IMR-90 (cell line): Measurements from ENCODE around the gene HOXA10. TPM values are rescaled to one million over a fixed set of nuclear protein-coding genes. Genes with fewer than 3 reads are reported as not detected.

Experiments
- ATAC-seq: fragments of 200-7000 bp; cut with Tn5 transposase; 2 replicates; pipeline ENCODE4 v1.9.1; 2020; ENCODE audit warnings: low read depth, mild to moderate bottlenecking, moderate library complexity
- BruUV-seq: library from RNA; stranded (reverse); fragments of 400-500 nt; replicated peaks from 2 replicates; lab custom pipeline; 2021; lab: Mats Ljungman, UMichigan
- CTCF ChIA-PET: fragments of 300-600 bp; formaldehyde crosslinking; extraction: SDS; loops from one replicate; lab custom pipeline; 2021; ENCODE audit warnings: antibody characterized with exemption; lab: Yijun Ruan, JAX
- POLR2A ChIA-PET: fragments of 300-600 bp; sonication (Branson Sonifier 250); formaldehyde crosslinking; loops from one replicate; lab custom pipeline; 2022; ENCODE audit warnings: antibody characterized with exemption; ENCODE audit not compliant: unreplicated experiment; lab: Charles Lee
- DNase-seq: peaks from one replicate; pipeline ENCODE4 v3.0.0; 2013
- H2AFZ ChIP-seq: replicated peaks from 2 replicates; pipeline ENCODE3; 2013; ENCODE audit warnings: low read length, mild to moderate bottlenecking; ENCODE audit not compliant: poor library complexity
- H2AK5ac ChIP-seq: 2 replicates; pipeline ENCODE4 v1.6.1; 2013; ENCODE audit warnings: low read depth, low read length, inconsistent platforms
- H2AK9ac ChIP-seq: replicated peaks from 2 replicates; pipeline ENCODE3; 2013; ENCODE audit warnings: mild to moderate bottlenecking, low read depth, low read length, moderate library complexity; ENCODE audit not compliant: poor library complexity
- H2BK120ac ChIP-seq: 2 replicates; pipeline ENCODE4 v1.6.1; 2013; ENCODE audit warnings: low read depth, low read length, inconsistent platforms
- H2BK15ac ChIP-seq: 3 replicates; pipeline ENCODE4 v1.6.1; 2013; ENCODE audit warnings: low read depth, low read length, inconsistent platforms
- H2BK20ac ChIP-seq: 2 replicates; pipeline ENCODE4 v1.6.1; 2013; ENCODE audit warnings: low read depth, mild to moderate bottlenecking, inconsistent platforms, low read length, moderate library complexity
- H2BK5ac ChIP-seq: 2 replicates; pipeline ENCODE4 v1.6.1; 2013; ENCODE audit warnings: mild to moderate bottlenecking, low read depth, low read length, inconsistent platforms; ENCODE audit not compliant: poor library complexity, severe bottlenecking
- H3K14ac ChIP-seq: replicated peaks from 2 replicates; pipeline ENCODE4 v1.6.1; 2013; ENCODE audit warnings: low read depth, low read length, inconsistent platforms
- H3K18ac ChIP-seq: 2 replicates; pipeline ENCODE4 v1.6.1; 2013; ENCODE audit warnings: low read depth, low read length, control low read depth
- H3K23ac ChIP-seq: 2 replicates; pipeline ENCODE4 v1.6.1; 2013; ENCODE audit warnings: low read depth, low read length, inconsistent platforms
- H3K27ac ChIP-seq: 2 replicates; pipeline ENCODE4 v1.5.1; 2013; ENCODE audit warnings: mild to moderate bottlenecking, control low read depth, low read length; ENCODE audit not compliant: insufficient read depth
- H3K27me3 ChIP-seq: 2 replicates; pipeline ENCODE4 v1.6.1; 2013; ENCODE audit warnings: low read length; ENCODE audit not compliant: control insufficient read depth, insufficient read depth
- H3K36me3 ChIP-seq: 2 replicates; pipeline ENCODE4 v1.6.1; 2013; ENCODE audit warnings: low read length, mixed read lengths; ENCODE audit not compliant: control insufficient read depth, insufficient read depth
- H3K4ac ChIP-seq: 2 replicates; pipeline ENCODE4 v1.6.1; 2013; ENCODE audit warnings: low read depth, low read length, inconsistent platforms
- H3K4me1 ChIP-seq: 2 replicates; pipeline ENCODE4 v1.6.1; 2013; ENCODE audit warnings: low read length, mixed read lengths; ENCODE audit not compliant: control insufficient read depth, insufficient read depth
- H3K4me2 ChIP-seq: 2 replicates; pipeline ENCODE4 v1.6.1; 2013; ENCODE audit warnings: low read depth, mild to moderate bottlenecking, control low read depth, low read length, moderate library complexity
- H3K4me3 ChIP-seq: 2 replicates; pipeline ENCODE4 v1.5.1; 2013; ENCODE audit warnings: low read depth, mild to moderate bottlenecking, control low read depth, low read length, moderate library complexity; ENCODE audit not compliant: insufficient read depth
- H3K56ac ChIP-seq: 2 replicates; pipeline ENCODE4 v1.6.1; 2013; ENCODE audit warnings: low read length, inconsistent platforms; ENCODE audit not compliant: insufficient read depth; ENCODE audit errors: extremely low read depth
- H3K79me1 ChIP-seq, 2 experiments: 2 replicates each; pipeline ENCODE4 v1.6.1; 2013; ENCODE audit warnings: low read length in 2 of 2, inconsistent platforms in 1 of 2, low read depth in 1 of 2
- H3K9ac ChIP-seq: 2 replicates; pipeline ENCODE4 v1.6.1; 2013; ENCODE audit warnings: low read depth, low read length, control low read depth
- H3K9me1 ChIP-seq: 2 replicates; pipeline ENCODE4 v1.6.1; 2013; ENCODE audit warnings: low read length, inconsistent platforms; ENCODE audit not compliant: insufficient read depth
- H3K9me3 ChIP-seq: 2 replicates; pipeline ENCODE4 v1.6.1; 2013; ENCODE audit warnings: low read length; ENCODE audit not compliant: control insufficient read depth, insufficient read depth
- H4K20me1 ChIP-seq: 2 replicates; pipeline ENCODE4 v1.6.1; 2013; ENCODE audit warnings: low read length, inconsistent platforms; ENCODE audit not compliant: insufficient read depth
- H4K5ac ChIP-seq: 2 replicates; pipeline ENCODE4 v1.6.1; 2013; ENCODE audit warnings: mild to moderate bottlenecking, low read depth, low read length, control low read depth
- H4K8ac ChIP-seq, 2 experiments: 2 replicates each; pipeline ENCODE4 v1.6.1; 2013; ENCODE audit warnings: low read depth in 2 of 2, low read length in 2 of 2, control low read depth in 1 of 2, inconsistent platforms in 1 of 2
- H4K91ac ChIP-seq: 2 replicates; pipeline ENCODE4 v1.6.1; 2013; ENCODE audit warnings: low read depth, low read length, inconsistent platforms; ENCODE audit not compliant: insufficient read depth
- BHLHE40 ChIP-seq: fragments of 150-350 bp; IDR thresholded peaks from 2 replicates; pipeline ENCODE4 v1.6.1; 2016; ENCODE audit warnings: mild to moderate bottlenecking, low read depth, low read length
- CEBPB ChIP-seq: IDR thresholded peaks from 2 replicates; pipeline ENCODE4 v1.6.1; 2012; ENCODE audit warnings: low read depth, low read length, improper control_type of control experiment
- CHD1 ChIP-seq: IDR thresholded peaks from 2 replicates; pipeline ENCODE4 v1.6.1; 2012; ENCODE audit warnings: low read depth, low read length, improper control_type of control experiment
- CTCF ChIP-seq: conservative IDR thresholded peaks from 2 replicates; pipeline ENCODE4 v1.5.1; 2012; ENCODE audit warnings: mild to moderate bottlenecking, low read depth, low read length, improper control_type of control experiment
- FOS ChIP-seq: fragments of 150-350 bp; IDR thresholded peaks from 2 replicates; pipeline ENCODE4 v1.6.1; 2016; ENCODE audit warnings: low read depth, low read length
- MAFK ChIP-seq: IDR thresholded peaks from 2 replicates; pipeline ENCODE4 v1.6.1; 2012; ENCODE audit warnings: low read depth, low read length, improper control_type of control experiment
- MXI1 ChIP-seq: IDR thresholded peaks from 2 replicates; pipeline ENCODE4 v1.6.1; 2012; ENCODE audit warnings: low read depth, mild to moderate bottlenecking, low read length, moderate library complexity, borderline replicate concordance
- RCOR1 ChIP-seq: IDR thresholded peaks from 2 replicates; pipeline ENCODE4 v1.6.1; 2012; ENCODE audit warnings: mild to moderate bottlenecking, low read length, improper control_type of control experiment; ENCODE audit not compliant: insufficient replicate concordance
- SMC3 ChIP-seq: fragments of 150-350 bp; IDR thresholded peaks from 2 replicates; pipeline ENCODE4 v1.6.1; 2016; ENCODE audit warnings: low read depth, mild to moderate bottlenecking, antibody characterized with exemption, low read length, moderate library complexity
- WGBS, 2 experiments: methylation state at CpG; one replicate each; pipeline versions ENCODE4 v1.1.5 to v1.1.7; 2013; ENCODE audit warnings: missing lambda C conversion rate in 2 of 2; ENCODE audit not compliant: insufficient read length in 1 of 2; ENCODE audit errors: extremely low coverage in 2 of 2; 5-methylcytosine and 5-hydroxymethylcytosine counted together
- dilution Hi-C: fragments of 300-500 bp; cut with HindIII; formaldehyde crosslinking; loops from one replicate; pipeline ENCODE4 v1.14.3; 2018; ENCODE audit warnings: low sequenced_read_pairs; ENCODE audit not compliant: unreplicated experiment
- in situ Hi-C: fragments of 300-500 bp; cut with MboI; formaldehyde crosslinking; loops from 3 replicates; pipeline ENCODE4 v1.14.3; 2019; ENCODE audit warnings: low sequenced_read_pairs, inconsistent platforms, mixed read lengths
- intact Hi-C: fragments of 100-400 bp; cut with micrococcal nuclease; formaldehyde crosslinking; loops from 2 replicates; pipeline ENCODE4 v1.10.0; 2022
- polyA plus RNA-seq, 3 experiments: library from polyadenylated mRNA; depleted of rRNA; stranded (reverse); fragments of >200 nt; gene quantifications; 2 replicates each; pipeline ENCODE4 v1.2.3, GENCODE V29; 2012; ENCODE audit warnings: low replicate concordance in 1 of 3
- total RNA-seq: library from RNA; depleted of rRNA; stranded (reverse); fragments of >200 nt; gene quantifications from 2 replicates; pipeline ENCODE4 v1.2.3, GENCODE V29; 2012
- TF ChIP-seq, protein P1 (sequence below): fragments of 150-350 bp; IDR thresholded peaks from 2 replicates; pipeline ENCODE4 v1.6.1; 2017; ENCODE audit warnings: mild to moderate bottlenecking, antibody characterized with exemption, low read length, low read depth

Gene HOXA10
- total and polyA plus RNA-seq, 2 of the 4 experiments (the other 2 are of a cell fraction): 0.10 to 0.18 TPM

DNA sequence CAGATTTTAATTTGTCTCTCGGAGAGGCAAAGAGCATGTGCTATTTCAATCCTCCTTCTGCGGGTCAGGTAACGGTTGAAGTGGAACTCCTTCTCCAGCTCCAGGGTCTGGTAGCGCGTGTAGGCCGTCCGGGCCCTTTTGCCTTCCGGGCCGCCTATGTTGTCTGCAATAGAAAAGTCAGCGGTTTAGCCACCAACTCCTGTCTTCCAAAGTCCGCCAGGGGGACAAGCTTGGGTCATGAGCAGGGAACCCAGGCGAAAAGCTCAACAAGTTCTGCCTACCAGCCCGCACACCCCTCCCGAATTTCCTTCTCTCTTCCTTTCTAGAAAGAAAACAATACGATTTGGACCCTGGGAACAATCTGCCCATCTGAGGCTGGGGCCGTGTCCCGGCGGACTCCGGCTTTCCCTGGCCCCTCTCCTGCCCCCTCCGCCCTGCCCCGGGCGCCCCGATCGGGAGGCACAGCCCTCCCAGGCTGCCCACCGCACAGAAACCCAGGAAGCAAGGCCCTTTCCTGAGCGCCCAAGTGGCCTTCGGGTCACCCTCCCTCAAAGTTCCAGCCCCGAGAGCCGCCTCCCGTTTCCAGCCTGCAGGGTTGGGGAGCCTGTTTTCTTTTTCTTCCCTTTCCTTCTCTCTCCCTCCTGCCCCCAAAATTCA, 32.1 kb downstream of the HOXA10 start (continued):
- TF ChIP-seq MXI1 (no peak), CEBPB (no peak), FOS (no peak)

DNA sequence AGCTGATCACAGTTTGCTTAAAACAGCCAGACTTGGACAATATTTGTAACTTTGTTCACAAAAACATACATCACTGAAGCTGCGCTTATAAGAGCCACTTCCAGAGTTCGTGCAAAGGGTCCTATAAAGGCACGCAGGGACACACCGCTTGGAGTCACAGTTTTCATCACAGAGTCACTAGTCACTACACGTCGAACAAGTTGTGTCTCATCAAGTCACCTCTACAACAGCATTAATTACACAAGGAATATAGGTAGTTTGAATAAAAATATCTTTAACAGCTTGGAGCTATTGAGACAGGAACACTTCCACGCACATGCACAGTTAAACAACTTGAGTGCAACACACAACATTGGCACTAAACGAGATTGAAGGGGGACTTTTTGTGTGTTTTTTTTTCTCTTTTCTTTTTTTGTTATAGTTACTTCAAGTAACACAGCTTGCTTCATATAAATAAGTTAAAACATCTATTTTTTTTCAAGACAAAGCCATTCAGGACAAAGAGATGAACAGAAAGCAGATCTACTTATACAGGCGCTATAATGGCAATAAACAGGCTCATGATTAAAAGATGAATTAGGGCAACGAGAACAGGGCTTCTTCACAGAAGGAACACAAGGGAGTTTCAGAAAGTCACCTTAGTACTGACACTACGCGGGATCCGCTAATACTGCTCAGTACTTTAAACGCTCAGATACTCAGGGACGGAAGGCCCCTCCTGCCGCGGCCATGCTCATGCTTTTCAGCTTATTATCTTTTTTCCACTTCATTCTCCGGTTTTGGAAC, 32.8 kb downstream of the HOXA10 start:
- DNase-seq (no peak), ATAC-seq (no peak)
- Histone ChIP-seq H4K91ac (peak overlapping the region; percentile 85), H2BK20ac (peak overlapping the region; percentile 9; the same call in 1 of the 2 replicates), H2BK120ac (peak overlapping the region; percentile 81), H4K8ac (peak overlapping the region; percentile 87), H3K18ac (peak overlapping the region; percentile 90), H2AFZ (peak overlapping the region; percentile 90), H4K20me1 (no peaks in the 10 kb centered on the region), H3K27me3 (no peaks in the 10 kb centered on the region), H2BK15ac (peak overlapping the region; percentile 12; the same call in 2 of the 3 replicates), H2AK9ac (peak overlapping the region; percentile 82), H3K9me1 (no peaks in the 10 kb centered on the region), H3K56ac (peak overlapping the region; percentile 92), H3K14ac (peak overlapping the region; percentile 95), H3K4ac (peak overlapping the region; percentile 80), H3K4me2 (peak overlapping the region; percentile 94), H3K23ac (peak overlapping the region; percentile 99), H3K27ac (peak overlapping the region; percentile 93), H3K4me1 (peaks cover 13% of the 10 kb centered on the region), H4K5ac (peak overlapping the region; percentile 94), H3K79me1 (peaks cover 4 to 36% of the 10 kb centered on the region in 2 experiments; a peak in 3 of 4 replicates), H2BK5ac (peak overlapping the region; percentile 89), H3K36me3 (peaks cover 9% of the 10 kb centered on the region), H2AK5ac (peak overlapping the region; percentile 62; the same call in 1 of the 2 replicates), H3K9me3 (no peaks in the 10 kb centered on the region), H3K9ac (peak overlapping the region; percentile 89), H3K4me3 (peak overlapping the region; percentile 93)
- POLR2A ChIA-PET: interaction anchor here (0.6 to 0.9 kb wide), 5 partner anchors 10 to 356 kb away, joined by 3 to 11 read pairs (median 5); no protein-coding TSS in a partner anchor
- CTCF ChIA-PET: interaction anchor here (0.6 to 2.0 kb wide), 11 partner anchors 9 to 772 kb away, joined by 3 to 9 read pairs (median 4); partner anchors contain the start of gene HOXA4
- in situ Hi-C loops: loop anchor here (5.0 to 10.0 kb wide), 3 partner anchors 39 to 947 kb away; partner anchors contain the start of gene HOXA2
- intact Hi-C loops: loop anchor here (5.0 kb wide), 1 partner anchor 1249 kb away; no protein-coding TSS in a partner anchor
- WGBS, 2 experiments: 0% methylated on average over 3 of the region's 18 CpGs; no CpG with 5 or more reads in 1 of the 2 experiments
- no TSS peak for BruUV-seq
- dilution Hi-C loops: no loop called here
- TF ChIP-seq FOS: no peak
- no peak for TF ChIP-seq CTCF
- TF ChIP-seq, protein P1, sequence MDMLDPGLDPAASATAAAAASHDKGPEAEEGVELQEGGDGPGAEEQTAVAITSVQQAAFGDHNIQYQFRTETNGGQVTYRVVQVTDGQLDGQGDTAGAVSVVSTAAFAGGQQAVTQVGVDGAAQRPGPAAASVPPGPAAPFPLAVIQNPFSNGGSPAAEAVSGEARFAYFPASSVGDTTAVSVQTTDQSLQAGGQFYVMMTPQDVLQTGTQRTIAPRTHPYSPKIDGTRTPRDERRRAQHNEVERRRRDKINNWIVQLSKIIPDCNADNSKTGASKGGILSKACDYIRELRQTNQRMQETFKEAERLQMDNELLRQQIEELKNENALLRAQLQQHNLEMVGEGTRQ: no peak
- no peak for TF ChIP-seq BHLHE40
- TF ChIP-seq CHD1: no peak
- TF ChIP-seq SMC3: no peak
- no peak for TF ChIP-seq MAFK
- no peak for TF ChIP-seq CEBPB
- no peak for TF ChIP-seq RCOR1
